Ishikawa (cell line): ENCODE measurements around the gene BRD9.

Source experiments
- CEBPB ChIP-seq: IDR thresholded peaks from 2 replicates; pipeline ENCODE4 v1.6.1; 2012
- CREB1 ChIP-seq: IDR thresholded peaks from 2 replicates; pipeline ENCODE4 v1.6.1; 2012; ENCODE audit warnings: low read depth
- EGR1 ChIP-seq: IDR thresholded peaks from 2 replicates; pipeline ENCODE4 v1.6.1; 2012
- EP300 ChIP-seq: IDR thresholded peaks from 2 replicates; pipeline ENCODE4 v1.6.1; 2012; ENCODE audit warnings: borderline replicate concordance
- FOXM1 ChIP-seq: IDR thresholded peaks from 2 replicates; pipeline ENCODE4 v1.6.1; 2012; ENCODE audit warnings: low read depth, borderline replicate concordance
- NFIC ChIP-seq: IDR thresholded peaks from 2 replicates; pipeline ENCODE4 v1.6.1; 2012
- RAD21 ChIP-seq: IDR thresholded peaks from 2 replicates; pipeline ENCODE4 v1.6.1; 2012; ENCODE audit warnings: low read depth
- TAF1 ChIP-seq: IDR thresholded peaks from 2 replicates; pipeline ENCODE4 v1.6.1; 2012; ENCODE audit warnings: low read depth, mild to moderate bottlenecking
- TCF12 ChIP-seq: IDR thresholded peaks from 2 replicates; pipeline ENCODE4 v1.6.1; 2012; ENCODE audit warnings: low read depth
- TEAD4 ChIP-seq: IDR thresholded peaks from 2 replicates; pipeline ENCODE4 v1.6.1; 2012
- YY1 ChIP-seq: IDR thresholded peaks from 2 replicates; pipeline ENCODE4 v1.6.1; 2012; ENCODE audit warnings: low read depth
- ZBTB7A ChIP-seq: IDR thresholded peaks from 2 replicates; pipeline ENCODE4 v1.6.1; 2012; ENCODE audit warnings: low read depth
- TF ChIP-seq, protein P1 (sequence below): IDR thresholded peaks from 2 replicates; pipeline ENCODE4 v1.6.1; 2012; ENCODE audit warnings: low read depth, mild to moderate bottlenecking
- TF ChIP-seq, protein P2 (sequence below): IDR thresholded peaks from 2 replicates; pipeline ENCODE4 v1.6.1; 2012
- TF ChIP-seq, protein P3 (sequence below): IDR thresholded peaks from 2 replicates; pipeline ENCODE4 v1.6.1; 2012

BRD9 gene

DNA sequence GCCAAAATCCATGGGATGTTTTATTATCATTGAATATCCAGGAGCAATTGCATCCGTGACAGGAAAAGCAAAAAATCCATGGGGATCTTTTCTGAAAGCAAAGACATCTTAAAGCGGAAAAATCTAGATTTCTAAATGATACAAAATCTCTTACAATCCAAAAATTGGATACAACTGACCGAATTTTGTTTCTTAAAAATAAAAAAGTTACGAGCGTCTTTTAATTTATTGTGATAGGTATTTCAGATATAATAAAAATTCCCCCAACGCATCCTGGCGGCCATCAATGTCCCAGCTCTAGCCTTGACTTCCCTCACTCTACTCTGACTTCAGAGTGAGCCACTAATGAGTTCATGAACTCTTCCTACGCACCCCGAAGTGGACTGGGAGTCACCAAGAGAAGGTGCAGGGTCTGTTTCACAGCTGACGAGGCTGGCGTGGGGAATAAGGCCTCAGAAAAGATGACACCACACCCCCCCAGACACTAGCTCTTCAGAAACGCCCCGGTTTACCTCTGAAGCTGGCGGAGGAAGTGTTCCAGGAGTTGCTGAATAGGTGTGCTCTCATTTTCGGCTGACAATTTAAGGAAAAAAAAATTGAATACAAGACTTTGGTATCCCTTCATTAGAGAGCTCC lies 3.4 kb downstream of the BRD9 start:
- TF ChIP-seq, protein P1, sequence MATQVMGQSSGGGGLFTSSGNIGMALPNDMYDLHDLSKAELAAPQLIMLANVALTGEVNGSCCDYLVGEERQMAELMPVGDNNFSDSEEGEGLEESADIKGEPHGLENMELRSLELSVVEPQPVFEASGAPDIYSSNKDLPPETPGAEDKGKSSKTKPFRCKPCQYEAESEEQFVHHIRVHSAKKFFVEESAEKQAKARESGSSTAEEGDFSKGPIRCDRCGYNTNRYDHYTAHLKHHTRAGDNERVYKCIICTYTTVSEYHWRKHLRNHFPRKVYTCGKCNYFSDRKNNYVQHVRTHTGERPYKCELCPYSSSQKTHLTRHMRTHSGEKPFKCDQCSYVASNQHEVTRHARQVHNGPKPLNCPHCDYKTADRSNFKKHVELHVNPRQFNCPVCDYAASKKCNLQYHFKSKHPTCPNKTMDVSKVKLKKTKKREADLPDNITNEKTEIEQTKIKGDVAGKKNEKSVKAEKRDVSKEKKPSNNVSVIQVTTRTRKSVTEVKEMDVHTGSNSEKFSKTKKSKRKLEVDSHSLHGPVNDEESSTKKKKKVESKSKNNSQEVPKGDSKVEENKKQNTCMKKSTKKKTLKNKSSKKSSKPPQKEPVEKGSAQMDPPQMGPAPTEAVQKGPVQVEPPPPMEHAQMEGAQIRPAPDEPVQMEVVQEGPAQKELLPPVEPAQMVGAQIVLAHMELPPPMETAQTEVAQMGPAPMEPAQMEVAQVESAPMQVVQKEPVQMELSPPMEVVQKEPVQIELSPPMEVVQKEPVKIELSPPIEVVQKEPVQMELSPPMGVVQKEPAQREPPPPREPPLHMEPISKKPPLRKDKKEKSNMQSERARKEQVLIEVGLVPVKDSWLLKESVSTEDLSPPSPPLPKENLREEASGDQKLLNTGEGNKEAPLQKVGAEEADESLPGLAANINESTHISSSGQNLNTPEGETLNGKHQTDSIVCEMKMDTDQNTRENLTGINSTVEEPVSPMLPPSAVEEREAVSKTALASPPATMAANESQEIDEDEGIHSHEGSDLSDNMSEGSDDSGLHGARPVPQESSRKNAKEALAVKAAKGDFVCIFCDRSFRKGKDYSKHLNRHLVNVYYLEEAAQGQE, result no peak
- no peak for TF ChIP-seq NFIC
- TF ChIP-seq, protein P2, sequence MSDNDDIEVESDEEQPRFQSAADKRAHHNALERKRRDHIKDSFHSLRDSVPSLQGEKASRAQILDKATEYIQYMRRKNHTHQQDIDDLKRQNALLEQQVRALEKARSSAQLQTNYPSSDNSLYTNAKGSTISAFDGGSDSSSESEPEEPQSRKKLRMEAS, result no peak
- no peak for TF ChIP-seq TCF12
- no peak for TF ChIP-seq FOXM1
- no peak for TF ChIP-seq ZBTB7A
- no peak for TF ChIP-seq YY1
- TF ChIP-seq EGR1, result no peak
- no peak for TF ChIP-seq EP300
- TF ChIP-seq TEAD4, result no peak
- no peak for TF ChIP-seq TAF1
- TF ChIP-seq RAD21, result no peak

- TF ChIP-seq, protein P1, result no peak
- TF ChIP-seq FOXM1 (no peak), CREB1 (no peak), CEBPB (no peak), EGR1 (no peak), ZBTB7A (no peak), TEAD4 (no peak), YY1 (no peak), TCF12 (no peak), RAD21 (no peak)
- TF ChIP-seq, protein P2, result no peak
Measured at GRCh38 chr5:888638-889035, 4.0 kb downstream of the BRD9 start.

GRCh38 chr5:887947-888637 lies 4.5 kb downstream of the BRD9 start:
- TF ChIP-seq, protein P3, sequence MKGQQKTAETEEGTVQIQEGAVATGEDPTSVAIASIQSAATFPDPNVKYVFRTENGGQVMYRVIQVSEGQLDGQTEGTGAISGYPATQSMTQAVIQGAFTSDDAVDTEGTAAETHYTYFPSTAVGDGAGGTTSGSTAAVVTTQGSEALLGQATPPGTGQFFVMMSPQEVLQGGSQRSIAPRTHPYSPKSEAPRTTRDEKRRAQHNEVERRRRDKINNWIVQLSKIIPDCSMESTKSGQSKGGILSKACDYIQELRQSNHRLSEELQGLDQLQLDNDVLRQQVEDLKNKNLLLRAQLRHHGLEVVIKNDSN, result no peak
- no peak for TF ChIP-seq FOXM1
- TF ChIP-seq CREB1, result no peak
- no peak for TF ChIP-seq TEAD4
- no peak for TF ChIP-seq EP300
- TF ChIP-seq, protein P2, result no peak
- no peak for TF ChIP-seq EGR1
- TF ChIP-seq ZBTB7A, result no peak
- no peak for TF ChIP-seq TAF1
- TF ChIP-seq, protein P1, result no peak
- no peak for TF ChIP-seq NFIC
- TF ChIP-seq RAD21, result no peak
- no peak for TF ChIP-seq YY1
- no peak for TF ChIP-seq TCF12
- TF ChIP-seq CEBPB, result no peak

DNA sequence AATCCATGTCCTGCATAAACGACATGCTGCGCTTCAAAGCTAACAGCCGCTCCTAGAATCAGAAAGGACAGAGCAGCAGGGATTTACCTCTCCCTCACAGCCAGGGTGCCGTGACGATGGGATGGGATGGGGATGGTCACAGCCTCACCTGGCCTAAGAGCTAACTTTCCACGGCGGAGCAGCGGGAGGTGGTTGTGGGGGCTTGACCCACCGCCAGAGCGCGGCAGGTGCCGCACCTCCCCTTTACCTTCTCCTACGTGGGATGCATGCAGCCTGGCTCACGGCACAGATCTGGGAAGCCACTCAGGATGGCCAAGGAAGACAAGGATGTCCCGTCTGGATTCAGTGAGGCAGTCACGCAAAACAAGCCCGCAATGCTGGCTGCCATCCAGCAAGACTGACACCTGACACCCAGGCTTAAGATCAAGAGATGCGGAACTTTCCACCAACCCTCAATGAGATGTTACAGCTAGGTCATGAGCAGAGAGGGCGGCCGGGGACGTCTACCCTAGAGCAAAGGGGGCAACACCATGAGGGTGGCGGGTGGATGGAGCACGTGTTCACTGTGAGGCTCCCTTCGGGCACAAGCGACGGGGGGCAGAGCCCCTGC lies 5.8 kb downstream of the BRD9 start:
- TF ChIP-seq CEBPB, result no peak
- TF ChIP-seq, protein P1, result no peak
- no peak for TF ChIP-seq EP300
- no peak for TF ChIP-seq TAF1
- no peak for TF ChIP-seq NFIC
- no peak for TF ChIP-seq TCF12
- TF ChIP-seq EGR1, result no peak
- no peak for TF ChIP-seq CREB1
- TF ChIP-seq YY1, result no peak
- no peak for TF ChIP-seq ZBTB7A
- TF ChIP-seq FOXM1, result no peak
- TF ChIP-seq, protein P3, result no peak
- TF ChIP-seq TEAD4, result no peak
- TF ChIP-seq, protein P2, result no peak
- no peak for TF ChIP-seq RAD21
